Measurements from ENCODE around the gene UBN2. TPM values are rescaled to one million over a fixed set of nuclear protein-coding genes. Genes with fewer than 3 reads are reported as not detected.
A peak's percentile ranks its signal among the peaks of the same experiment; 100 is the strongest.

UBN2 gene
- total RNA-seq, 1 experiment from 2014 or later, result 39.0 TPM

DNA sequence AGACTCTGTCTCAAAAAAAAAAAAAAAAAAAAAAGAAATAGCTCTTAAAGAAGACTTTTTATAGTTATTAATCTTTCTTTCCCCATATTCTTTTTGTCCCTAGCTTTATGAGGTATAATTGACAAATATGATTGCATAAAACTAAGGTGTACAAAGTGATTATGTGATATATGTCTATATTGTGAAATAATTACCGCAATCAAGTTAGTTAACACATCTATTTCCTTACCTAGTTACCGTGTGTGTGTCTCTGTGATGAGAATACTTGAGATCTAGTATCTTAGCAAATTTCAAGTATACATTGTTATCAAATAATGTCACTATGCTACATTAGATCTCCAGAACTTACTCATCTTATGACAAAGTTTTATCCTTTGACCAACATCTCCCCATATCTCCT, 30.7 kb upstream of the UBN2 start:
- no peak overlapping the region for H3K4me3 Mint-ChIP-seq
- H3K9me3 Mint-ChIP-seq, result peaks cover 7% of the 10 kb centered on the region
- no peak for ATAC-seq
- TF ChIP-seq, protein P1, sequence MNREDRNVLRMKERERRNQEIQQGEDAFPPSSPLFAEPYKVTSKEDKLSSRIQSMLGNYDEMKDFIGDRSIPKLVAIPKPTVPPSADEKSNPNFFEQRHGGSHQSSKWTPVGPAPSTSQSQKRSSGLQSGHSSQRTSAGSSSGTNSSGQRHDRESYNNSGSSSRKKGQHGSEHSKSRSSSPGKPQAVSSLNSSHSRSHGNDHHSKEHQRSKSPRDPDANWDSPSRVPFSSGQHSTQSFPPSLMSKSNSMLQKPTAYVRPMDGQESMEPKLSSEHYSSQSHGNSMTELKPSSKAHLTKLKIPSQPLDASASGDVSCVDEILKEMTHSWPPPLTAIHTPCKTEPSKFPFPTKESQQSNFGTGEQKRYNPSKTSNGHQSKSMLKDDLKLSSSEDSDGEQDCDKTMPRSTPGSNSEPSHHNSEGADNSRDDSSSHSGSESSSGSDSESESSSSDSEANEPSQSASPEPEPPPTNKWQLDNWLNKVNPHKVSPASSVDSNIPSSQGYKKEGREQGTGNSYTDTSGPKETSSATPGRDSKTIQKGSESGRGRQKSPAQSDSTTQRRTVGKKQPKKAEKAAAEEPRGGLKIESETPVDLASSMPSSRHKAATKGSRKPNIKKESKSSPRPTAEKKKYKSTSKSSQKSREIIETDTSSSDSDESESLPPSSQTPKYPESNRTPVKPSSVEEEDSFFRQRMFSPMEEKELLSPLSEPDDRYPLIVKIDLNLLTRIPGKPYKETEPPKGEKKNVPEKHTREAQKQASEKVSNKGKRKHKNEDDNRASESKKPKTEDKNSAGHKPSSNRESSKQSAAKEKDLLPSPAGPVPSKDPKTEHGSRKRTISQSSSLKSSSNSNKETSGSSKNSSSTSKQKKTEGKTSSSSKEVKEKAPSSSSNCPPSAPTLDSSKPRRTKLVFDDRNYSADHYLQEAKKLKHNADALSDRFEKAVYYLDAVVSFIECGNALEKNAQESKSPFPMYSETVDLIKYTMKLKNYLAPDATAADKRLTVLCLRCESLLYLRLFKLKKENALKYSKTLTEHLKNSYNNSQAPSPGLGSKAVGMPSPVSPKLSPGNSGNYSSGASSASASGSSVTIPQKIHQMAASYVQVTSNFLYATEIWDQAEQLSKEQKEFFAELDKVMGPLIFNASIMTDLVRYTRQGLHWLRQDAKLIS (CRISPR knock-in tag; IDR thresholded peaks at IDR 0.05; ENCODE audit: borderline replicate concordance), result no peak
- no peak for TF ChIP-seq SMAD3 (CRISPR knock-in tag; IDR thresholded peaks at IDR 0.05; ENCODE audit: borderline replicate concordance)
- POLR2A ChIA-PET, result no interaction called here
- CTCF ChIA-PET, result interaction anchor here (0.6 to 0.7 kb wide), 2 partner anchors 30 to 253 kb away, joined by 4 read pairs; no protein-coding TSS in a partner anchor
- no peaks in the 10 kb centered on the region for H3K27me3 Mint-ChIP-seq (ENCODE audit: low read depth)
- H3K36me3 Mint-ChIP-seq, result peaks cover 5% of the 10 kb centered on the region
- peaks cover 6% of the 10 kb centered on the region for H3K4me1 Mint-ChIP-seq
- DNase-seq (ENCODE audit: low spot score), result no peak
- no peak overlapping the region for H3K27ac Mint-ChIP-seq

DNA sequence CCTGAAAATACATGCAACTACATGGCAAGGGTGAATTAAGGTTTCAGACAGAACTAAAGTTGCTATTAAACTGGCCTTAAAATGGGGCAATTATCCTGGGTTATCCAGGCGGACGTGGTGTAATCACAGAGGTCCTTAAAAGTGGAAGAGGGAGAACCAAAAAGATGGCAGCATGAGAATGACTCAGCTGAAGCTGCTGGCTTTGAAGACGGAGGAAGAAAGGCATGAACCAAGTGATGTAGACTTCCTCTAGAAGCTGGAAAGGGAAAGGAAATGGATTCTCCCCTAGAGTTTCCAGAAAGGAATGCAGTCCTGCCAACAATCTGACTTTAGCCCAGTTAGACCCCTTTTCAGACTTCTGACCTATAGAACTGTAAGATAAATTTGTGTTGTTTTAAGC, 27.0 kb upstream of the UBN2 start:
- Mint-ChIP-seq H3K4me3 (no peak overlapping the region), H3K4me1 (peaks cover 6% of the 10 kb centered on the region), H3K27me3 (ENCODE audit: low read depth) (no peaks in the 10 kb centered on the region; the same call in 1 of the 2 replicates), H3K36me3 (peaks cover 21% of the 10 kb centered on the region), H3K27ac (no peak overlapping the region; the same call in 1 of the 2 replicates), H3K9me3 (peaks cover 23% of the 10 kb centered on the region)
- TF ChIP-seq MYBL2 (CRISPR knock-in tag; IDR thresholded peaks at IDR 0.05) (no peak), NFE2L1 (CRISPR knock-in tag; IDR thresholded peaks at IDR 0.05) (peak; percentile 68; the same call in 1 of the 2 replicates), GTF2I (CRISPR knock-in tag; conservative IDR thresholded peaks at IDR 0.05) (no peak)
- ATAC-seq (peak; percentile 59), DNase-seq (ENCODE audit: low spot score) (no peak)
- CTCF ChIA-PET, result no interaction called here
- POLR2A ChIA-PET, result interaction anchor here (0.5 kb wide), 1 partner anchor 150 kb away, joined by 4 read pairs; no protein-coding TSS in a partner anchor

DNA sequence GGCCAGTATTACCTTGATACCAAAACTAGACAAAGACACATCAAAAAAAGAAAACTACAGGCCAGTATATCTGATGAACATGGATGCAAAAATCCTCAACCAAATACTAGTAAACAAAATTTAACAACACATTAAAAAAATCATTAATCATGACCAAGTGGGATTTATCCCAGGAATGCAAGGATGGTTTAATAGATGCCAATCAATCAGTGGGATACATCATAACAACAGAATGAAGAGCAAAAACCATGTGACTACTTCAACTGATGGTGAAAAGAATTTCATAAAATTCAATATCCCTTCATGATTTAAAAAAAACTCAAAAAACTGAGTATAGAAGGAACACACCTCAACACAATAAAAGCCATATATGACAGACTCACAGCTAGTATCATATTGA, 25.2 kb upstream of the UBN2 start:
- ChIA-PET POLR2A (no interaction called here), CTCF (no interaction called here)
- no peak overlapping the region for H3K27ac Mint-ChIP-seq
- H3K36me3 Mint-ChIP-seq, result peaks cover 21% of the 10 kb centered on the region
- H3K4me1 Mint-ChIP-seq, result peaks cover 6% of the 10 kb centered on the region
- H3K27me3 Mint-ChIP-seq (ENCODE audit: low read depth), result no peaks in the 10 kb centered on the region; the same call in 1 of the 2 replicates
- no peak for DNase-seq (ENCODE audit: low spot score)
- ATAC-seq, result no peak
- H3K9me3 Mint-ChIP-seq, result peaks cover 23% of the 10 kb centered on the region
- H3K4me3 Mint-ChIP-seq, result no peak overlapping the region
- TF ChIP-seq, protein P2, sequence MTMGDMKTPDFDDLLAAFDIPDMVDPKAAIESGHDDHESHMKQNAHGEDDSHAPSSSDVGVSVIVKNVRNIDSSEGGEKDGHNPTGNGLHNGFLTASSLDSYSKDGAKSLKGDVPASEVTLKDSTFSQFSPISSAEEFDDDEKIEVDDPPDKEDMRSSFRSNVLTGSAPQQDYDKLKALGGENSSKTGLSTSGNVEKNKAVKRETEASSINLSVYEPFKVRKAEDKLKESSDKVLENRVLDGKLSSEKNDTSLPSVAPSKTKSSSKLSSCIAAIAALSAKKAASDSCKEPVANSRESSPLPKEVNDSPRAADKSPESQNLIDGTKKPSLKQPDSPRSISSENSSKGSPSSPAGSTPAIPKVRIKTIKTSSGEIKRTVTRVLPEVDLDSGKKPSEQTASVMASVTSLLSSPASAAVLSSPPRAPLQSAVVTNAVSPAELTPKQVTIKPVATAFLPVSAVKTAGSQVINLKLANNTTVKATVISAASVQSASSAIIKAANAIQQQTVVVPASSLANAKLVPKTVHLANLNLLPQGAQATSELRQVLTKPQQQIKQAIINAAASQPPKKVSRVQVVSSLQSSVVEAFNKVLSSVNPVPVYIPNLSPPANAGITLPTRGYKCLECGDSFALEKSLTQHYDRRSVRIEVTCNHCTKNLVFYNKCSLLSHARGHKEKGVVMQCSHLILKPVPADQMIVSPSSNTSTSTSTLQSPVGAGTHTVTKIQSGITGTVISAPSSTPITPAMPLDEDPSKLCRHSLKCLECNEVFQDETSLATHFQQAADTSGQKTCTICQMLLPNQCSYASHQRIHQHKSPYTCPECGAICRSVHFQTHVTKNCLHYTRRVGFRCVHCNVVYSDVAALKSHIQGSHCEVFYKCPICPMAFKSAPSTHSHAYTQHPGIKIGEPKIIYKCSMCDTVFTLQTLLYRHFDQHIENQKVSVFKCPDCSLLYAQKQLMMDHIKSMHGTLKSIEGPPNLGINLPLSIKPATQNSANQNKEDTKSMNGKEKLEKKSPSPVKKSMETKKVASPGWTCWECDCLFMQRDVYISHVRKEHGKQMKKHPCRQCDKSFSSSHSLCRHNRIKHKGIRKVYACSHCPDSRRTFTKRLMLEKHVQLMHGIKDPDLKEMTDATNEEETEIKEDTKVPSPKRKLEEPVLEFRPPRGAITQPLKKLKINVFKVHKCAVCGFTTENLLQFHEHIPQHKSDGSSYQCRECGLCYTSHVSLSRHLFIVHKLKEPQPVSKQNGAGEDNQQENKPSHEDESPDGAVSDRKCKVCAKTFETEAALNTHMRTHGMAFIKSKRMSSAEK (CRISPR knock-in tag; IDR thresholded peaks at IDR 0.05; ENCODE audit: borderline replicate concordance), result no peak
- TF ChIP-seq TEAD1 (CRISPR knock-in tag; IDR thresholded peaks at IDR 0.05), result no peak
- TF ChIP-seq, protein P3, sequence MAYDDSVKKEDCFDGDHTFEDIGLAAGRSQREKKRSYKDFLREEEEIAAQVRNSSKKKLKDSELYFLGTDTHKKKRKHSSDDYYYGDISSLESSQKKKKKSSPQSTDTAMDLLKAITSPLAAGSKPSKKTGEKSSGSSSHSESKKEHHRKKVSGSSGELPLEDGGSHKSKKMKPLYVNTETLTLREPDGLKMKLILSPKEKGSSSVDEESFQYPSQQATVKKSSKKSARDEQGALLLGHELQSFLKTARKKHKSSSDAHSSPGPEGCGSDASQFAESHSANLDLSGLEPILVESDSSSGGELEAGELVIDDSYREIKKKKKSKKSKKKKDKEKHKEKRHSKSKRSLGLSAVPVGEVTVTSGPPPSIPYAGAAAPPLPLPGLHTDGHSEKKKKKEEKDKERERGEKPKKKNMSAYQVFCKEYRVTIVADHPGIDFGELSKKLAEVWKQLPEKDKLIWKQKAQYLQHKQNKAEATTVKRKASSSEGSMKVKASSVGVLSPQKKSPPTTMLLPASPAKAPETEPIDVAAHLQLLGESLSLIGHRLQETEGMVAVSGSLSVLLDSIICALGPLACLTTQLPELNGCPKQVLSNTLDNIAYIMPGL (CRISPR knock-in tag; IDR thresholded peaks at IDR 0.05), result no peak
- TF ChIP-seq, protein P4, sequence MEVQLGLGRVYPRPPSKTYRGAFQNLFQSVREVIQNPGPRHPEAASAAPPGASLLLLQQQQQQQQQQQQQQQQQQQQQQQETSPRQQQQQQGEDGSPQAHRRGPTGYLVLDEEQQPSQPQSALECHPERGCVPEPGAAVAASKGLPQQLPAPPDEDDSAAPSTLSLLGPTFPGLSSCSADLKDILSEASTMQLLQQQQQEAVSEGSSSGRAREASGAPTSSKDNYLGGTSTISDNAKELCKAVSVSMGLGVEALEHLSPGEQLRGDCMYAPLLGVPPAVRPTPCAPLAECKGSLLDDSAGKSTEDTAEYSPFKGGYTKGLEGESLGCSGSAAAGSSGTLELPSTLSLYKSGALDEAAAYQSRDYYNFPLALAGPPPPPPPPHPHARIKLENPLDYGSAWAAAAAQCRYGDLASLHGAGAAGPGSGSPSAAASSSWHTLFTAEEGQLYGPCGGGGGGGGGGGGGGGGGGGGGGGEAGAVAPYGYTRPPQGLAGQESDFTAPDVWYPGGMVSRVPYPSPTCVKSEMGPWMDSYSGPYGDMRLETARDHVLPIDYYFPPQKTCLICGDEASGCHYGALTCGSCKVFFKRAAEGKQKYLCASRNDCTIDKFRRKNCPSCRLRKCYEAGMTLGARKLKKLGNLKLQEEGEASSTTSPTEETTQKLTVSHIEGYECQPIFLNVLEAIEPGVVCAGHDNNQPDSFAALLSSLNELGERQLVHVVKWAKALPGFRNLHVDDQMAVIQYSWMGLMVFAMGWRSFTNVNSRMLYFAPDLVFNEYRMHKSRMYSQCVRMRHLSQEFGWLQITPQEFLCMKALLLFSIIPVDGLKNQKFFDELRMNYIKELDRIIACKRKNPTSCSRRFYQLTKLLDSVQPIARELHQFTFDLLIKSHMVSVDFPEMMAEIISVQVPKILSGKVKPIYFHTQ (CRISPR knock-in tag; IDR thresholded peaks at IDR 0.05), result no peak
- TF ChIP-seq, protein P5, sequence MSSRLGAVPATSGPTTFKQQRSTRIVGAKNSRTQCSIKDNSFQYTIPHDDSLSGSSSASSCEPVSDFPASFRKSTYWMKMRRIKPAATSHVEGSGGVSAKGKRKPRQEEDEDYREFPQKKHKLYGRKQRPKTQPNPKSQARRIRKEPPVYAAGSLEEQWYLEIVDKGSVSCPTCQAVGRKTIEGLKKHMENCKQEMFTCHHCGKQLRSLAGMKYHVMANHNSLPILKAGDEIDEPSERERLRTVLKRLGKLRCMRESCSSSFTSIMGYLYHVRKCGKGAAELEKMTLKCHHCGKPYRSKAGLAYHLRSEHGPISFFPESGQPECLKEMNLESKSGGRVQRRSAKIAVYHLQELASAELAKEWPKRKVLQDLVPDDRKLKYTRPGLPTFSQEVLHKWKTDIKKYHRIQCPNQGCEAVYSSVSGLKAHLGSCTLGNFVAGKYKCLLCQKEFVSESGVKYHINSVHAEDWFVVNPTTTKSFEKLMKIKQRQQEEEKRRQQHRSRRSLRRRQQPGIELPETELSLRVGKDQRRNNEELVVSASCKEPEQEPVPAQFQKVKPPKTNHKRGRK (CRISPR knock-in tag; IDR thresholded peaks at IDR 0.05; ENCODE audit: borderline replicate concordance), result no peak
- TF ChIP-seq, protein P6, sequence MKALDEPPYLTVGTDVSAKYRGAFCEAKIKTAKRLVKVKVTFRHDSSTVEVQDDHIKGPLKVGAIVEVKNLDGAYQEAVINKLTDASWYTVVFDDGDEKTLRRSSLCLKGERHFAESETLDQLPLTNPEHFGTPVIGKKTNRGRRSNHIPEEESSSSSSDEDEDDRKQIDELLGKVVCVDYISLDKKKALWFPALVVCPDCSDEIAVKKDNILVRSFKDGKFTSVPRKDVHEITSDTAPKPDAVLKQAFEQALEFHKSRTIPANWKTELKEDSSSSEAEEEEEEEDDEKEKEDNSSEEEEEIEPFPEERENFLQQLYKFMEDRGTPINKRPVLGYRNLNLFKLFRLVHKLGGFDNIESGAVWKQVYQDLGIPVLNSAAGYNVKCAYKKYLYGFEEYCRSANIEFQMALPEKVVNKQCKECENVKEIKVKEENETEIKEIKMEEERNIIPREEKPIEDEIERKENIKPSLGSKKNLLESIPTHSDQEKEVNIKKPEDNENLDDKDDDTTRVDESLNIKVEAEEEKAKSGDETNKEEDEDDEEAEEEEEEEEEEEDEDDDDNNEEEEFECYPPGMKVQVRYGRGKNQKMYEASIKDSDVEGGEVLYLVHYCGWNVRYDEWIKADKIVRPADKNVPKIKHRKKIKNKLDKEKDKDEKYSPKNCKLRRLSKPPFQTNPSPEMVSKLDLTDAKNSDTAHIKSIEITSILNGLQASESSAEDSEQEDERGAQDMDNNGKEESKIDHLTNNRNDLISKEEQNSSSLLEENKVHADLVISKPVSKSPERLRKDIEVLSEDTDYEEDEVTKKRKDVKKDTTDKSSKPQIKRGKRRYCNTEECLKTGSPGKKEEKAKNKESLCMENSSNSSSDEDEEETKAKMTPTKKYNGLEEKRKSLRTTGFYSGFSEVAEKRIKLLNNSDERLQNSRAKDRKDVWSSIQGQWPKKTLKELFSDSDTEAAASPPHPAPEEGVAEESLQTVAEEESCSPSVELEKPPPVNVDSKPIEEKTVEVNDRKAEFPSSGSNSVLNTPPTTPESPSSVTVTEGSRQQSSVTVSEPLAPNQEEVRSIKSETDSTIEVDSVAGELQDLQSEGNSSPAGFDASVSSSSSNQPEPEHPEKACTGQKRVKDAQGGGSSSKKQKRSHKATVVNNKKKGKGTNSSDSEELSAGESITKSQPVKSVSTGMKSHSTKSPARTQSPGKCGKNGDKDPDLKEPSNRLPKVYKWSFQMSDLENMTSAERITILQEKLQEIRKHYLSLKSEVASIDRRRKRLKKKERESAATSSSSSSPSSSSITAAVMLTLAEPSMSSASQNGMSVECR (CRISPR knock-in tag; IDR thresholded peaks at IDR 0.05; ENCODE audit: borderline replicate concordance), result no peak
